Fibroblast of lung (primary cell): ENCODE measurements around the gene RXFP2. TPM values are rescaled to one million over a fixed set of nuclear protein-coding genes. Genes with fewer than 3 reads are reported as not detected.

ENCODE experiments used
- DNase-seq, 2 donors: peaks; one replicate each; pipeline versions ENCODE4 v3.0.0 to v3.0.0-alpha.2; 2010; ENCODE audit warnings: low read depth in 2 of 2
- H2AFZ ChIP-seq: 2 replicates; pipeline ENCODE4 v1.5.1; 2012; ENCODE audit warnings: low read length, control low read depth, inconsistent platforms
- H3K27ac ChIP-seq: 2 replicates; pipeline ENCODE4 v1.5.1; 2011; ENCODE audit warnings: low read length, control low read depth; ENCODE audit not compliant: insufficient read depth
- H3K27me3 ChIP-seq: 2 replicates; pipeline ENCODE4 v1.5.1; 2011; ENCODE audit warnings: mild to moderate bottlenecking, low read length; ENCODE audit not compliant: control insufficient read depth, insufficient read depth
- H3K36me3 ChIP-seq: 2 replicates; pipeline ENCODE4 v1.5.1; 2011; ENCODE audit warnings: low read length; ENCODE audit not compliant: control insufficient read depth, insufficient read depth
- H3K4me1 ChIP-seq: 2 replicates; pipeline ENCODE4 v1.5.1; 2011; ENCODE audit warnings: low read length; ENCODE audit not compliant: control insufficient read depth, insufficient read depth; ENCODE audit errors: extremely low read depth
- H3K4me2 ChIP-seq: 2 replicates; pipeline ENCODE4 v1.5.1; 2011; ENCODE audit warnings: low read length, control low read depth; ENCODE audit not compliant: insufficient read depth; ENCODE audit errors: extremely low read depth
- H3K4me3 ChIP-seq, 4 experiments: fragments of 200-600 bp in 1 of 4; sonication (generic) in 1 of 4; replicated peaks in 1 of 4; 2 replicates each; pipeline ENCODE4 v1.5.1; 2011 to 2016; ENCODE audit warnings: low read length in 4 of 4, low read depth in 3 of 4, mild to moderate bottlenecking in 3 of 4, control low read depth in 2 of 4, inconsistent platforms in 1 of 4, mixed read lengths in 1 of 4; ENCODE audit not compliant: insufficient read depth in 1 of 4; ENCODE audit errors: control extremely low read depth in 1 of 4
- H3K79me2 ChIP-seq: 2 replicates; pipeline ENCODE4 v1.5.1; 2012; ENCODE audit warnings: mild to moderate bottlenecking, low read length, inconsistent platforms; ENCODE audit not compliant: control insufficient read depth, insufficient read depth
- H3K9ac ChIP-seq: 2 replicates; pipeline ENCODE4 v1.5.1; 2011; ENCODE audit warnings: mild to moderate bottlenecking, low read length, control low read depth; ENCODE audit not compliant: insufficient read depth
- H3K9me3 ChIP-seq: 2 replicates; pipeline ENCODE4 v1.5.1; 2012; ENCODE audit warnings: low read depth, low read length; ENCODE audit not compliant: control insufficient read depth, insufficient read depth
- H4K20me1 ChIP-seq: 2 replicates; pipeline ENCODE4 v1.5.1; 2011; ENCODE audit warnings: low read length; ENCODE audit not compliant: control insufficient read depth, insufficient read depth; ENCODE audit errors: extremely low read depth
- CTCF ChIP-seq, 2 donors: IDR thresholded peaks in 1 of 2; conservative IDR thresholded peaks in 1 of 2; 1 replicate in 1 of 2; 2 replicates in 1 of 2; pipeline ENCODE4 v1.5.1; 2011 to 2012; ENCODE audit warnings: low read length in 2 of 2, control low read depth in 1 of 2, inconsistent platforms in 1 of 2, low read depth in 1 of 2, mild to moderate bottlenecking in 1 of 2
- EZH2 ChIP-seq: IDR thresholded peaks from 2 replicates; pipeline ENCODE4 v1.5.1; 2012; ENCODE audit warnings: low read length, control low read depth, mild to moderate bottlenecking; ENCODE audit errors: missing control alignments
- polyA minus RNA-seq: library from RNA; depleted of rRNA, polyadenylated mRNA; stranded (reverse); fragments of >200 nt; gene quantifications from 2 replicates; pipeline ENCODE4 v1.2.3, GENCODE V29; 2011; ENCODE audit warnings: low replicate concordance
- polyA plus RNA-seq, 2 donors: library from polyadenylated mRNA; depleted of rRNA in 1 of 2; stranded (reverse) in 1 of 2; unstranded in 1 of 2; fragments of >200 nt; gene quantifications; 2 replicates each; pipeline ENCODE4 v1.2.1, GENCODE V29; 2011 to 2012; ENCODE audit warnings: missing spikeins in 1 of 2
- total RNA-seq: library from RNA; depleted of rRNA; stranded (reverse); fragments of >200 nt; gene quantifications from 2 replicates; pipeline ENCODE4 v1.2.1, GENCODE V29; 2014

RXFP2 gene, protein sequence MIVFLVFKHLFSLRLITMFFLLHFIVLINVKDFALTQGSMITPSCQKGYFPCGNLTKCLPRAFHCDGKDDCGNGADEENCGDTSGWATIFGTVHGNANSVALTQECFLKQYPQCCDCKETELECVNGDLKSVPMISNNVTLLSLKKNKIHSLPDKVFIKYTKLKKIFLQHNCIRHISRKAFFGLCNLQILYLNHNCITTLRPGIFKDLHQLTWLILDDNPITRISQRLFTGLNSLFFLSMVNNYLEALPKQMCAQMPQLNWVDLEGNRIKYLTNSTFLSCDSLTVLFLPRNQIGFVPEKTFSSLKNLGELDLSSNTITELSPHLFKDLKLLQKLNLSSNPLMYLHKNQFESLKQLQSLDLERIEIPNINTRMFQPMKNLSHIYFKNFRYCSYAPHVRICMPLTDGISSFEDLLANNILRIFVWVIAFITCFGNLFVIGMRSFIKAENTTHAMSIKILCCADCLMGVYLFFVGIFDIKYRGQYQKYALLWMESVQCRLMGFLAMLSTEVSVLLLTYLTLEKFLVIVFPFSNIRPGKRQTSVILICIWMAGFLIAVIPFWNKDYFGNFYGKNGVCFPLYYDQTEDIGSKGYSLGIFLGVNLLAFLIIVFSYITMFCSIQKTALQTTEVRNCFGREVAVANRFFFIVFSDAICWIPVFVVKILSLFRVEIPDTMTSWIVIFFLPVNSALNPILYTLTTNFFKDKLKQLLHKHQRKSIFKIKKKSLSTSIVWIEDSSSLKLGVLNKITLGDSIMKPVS
- total RNA-seq (not detected in 2 replicates), polyA plus RNA-seq (not detected in 2 replicates), polyA minus RNA-seq (not detected in 2 replicates)
- not detected in 2 replicates for polyA plus RNA-seq (2012)

- no peak within 1 kb of the TSS for H3K4me3 ChIP-seq
- no peaks in the 10 kb centered on the region for H3K36me3 ChIP-seq
- no peak within 1 kb of the TSS for H3K9ac ChIP-seq
Measured at GRCh38 chr13:31739226-31739625, at the start of gene RXFP2. RXFP2 (plus strand) TSS chr13:31739526; CDS start chr13:31739613, 87 bp downstream.

DNA sequence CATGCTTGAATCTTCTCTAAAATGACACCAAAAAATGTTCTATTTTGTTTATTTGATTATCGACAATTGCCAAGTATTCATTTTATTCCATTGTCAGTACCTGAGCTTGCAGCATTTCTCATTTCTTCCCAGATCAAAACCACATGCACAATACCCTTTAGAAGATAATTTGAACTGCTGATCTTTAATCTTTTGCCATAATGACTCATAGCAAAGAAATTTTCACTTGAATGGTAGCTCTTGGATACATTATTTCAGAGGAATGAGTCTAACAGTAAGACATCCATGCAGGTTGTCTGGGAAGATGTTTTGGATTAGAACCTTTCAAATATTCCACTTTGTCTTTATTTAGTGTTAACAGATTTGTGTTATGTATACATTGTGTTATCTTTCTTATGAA lies 42.0 kb upstream of the RXFP2 start:
- Histone ChIP-seq H3K79me2 (no peaks in the 10 kb centered on the region), H3K27me3 (peaks cover 5% of the 10 kb centered on the region), H4K20me1 (no peaks in the 10 kb centered on the region), H3K4me2 (no peak overlapping the region), H3K36me3 (no peaks in the 10 kb centered on the region), H3K4me1 (no peaks in the 10 kb centered on the region), H3K9ac (no peak overlapping the region), H3K27ac (no peak overlapping the region), H3K4me3 (no peak overlapping the region), H3K9me3 (no peaks in the 10 kb centered on the region), H2AFZ (no peak overlapping the region)
- DNase-seq = peak in 1 of 2 donors; percentile 38
- TF ChIP-seq CTCF (conservative IDR thresholded peaks at IDR 0.05 in 1 of 2, IDR thresholded peaks at IDR 0.05 in 1 of 2; ENCODE audit: low read depth in 1 of 2, low read length in 2 of 2) (no peak), EZH2 (no peak)

More at GRCh38 chr13:31739226-31739625, at the start of gene RXFP2:
- no peaks in the 10 kb centered on the region for H3K9me3 ChIP-seq
- DNase-seq = no peak
- no peaks in the 10 kb centered on the region for H4K20me1 ChIP-seq
- TF ChIP-seq EZH2 = no peak
- TF ChIP-seq CTCF (conservative IDR thresholded peaks at IDR 0.05 in 1 of 2, IDR thresholded peaks at IDR 0.05 in 1 of 2; ENCODE audit: low read depth in 1 of 2, low read length in 2 of 2) = no peak
- H2AFZ ChIP-seq = no peak within 1 kb of the TSS
- no peak within 1 kb of the TSS for H3K27ac ChIP-seq
- no peaks in the 10 kb centered on the region for H3K27me3 ChIP-seq
- H3K4me1 ChIP-seq = no peaks in the 10 kb centered on the region
- no peak within 1 kb of the TSS for H3K4me2 ChIP-seq
- H3K79me2 ChIP-seq = no peaks in the 10 kb centered on the region

DNA sequence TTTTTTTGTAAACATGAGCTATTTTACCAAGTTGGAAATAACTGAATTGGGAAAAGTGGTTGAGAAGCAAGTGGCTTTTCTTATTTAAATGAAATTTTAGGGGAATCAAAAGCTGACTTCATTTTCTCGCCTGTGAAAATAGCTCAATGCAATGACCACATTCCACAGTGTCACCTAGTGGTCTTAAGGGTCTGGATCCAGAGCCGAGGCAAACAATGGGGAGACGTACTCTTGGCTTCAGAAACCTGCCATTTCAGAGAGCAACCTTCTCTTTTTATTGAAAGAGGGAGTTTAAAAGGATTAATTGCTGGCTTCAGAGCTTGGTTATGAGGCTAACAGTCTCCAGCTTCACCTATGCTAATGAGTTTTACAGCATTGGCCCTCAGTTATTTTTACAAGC lies 39.7 kb upstream of the RXFP2 start:
- DNase-seq = no peak
- Histone ChIP-seq H3K79me2 (no peaks in the 10 kb centered on the region), H3K27me3 (peaks cover 5% of the 10 kb centered on the region), H4K20me1 (no peaks in the 10 kb centered on the region), H3K4me2 (no peak overlapping the region), H3K9ac (no peak overlapping the region), H3K27ac (no peak overlapping the region), H3K9me3 (no peaks in the 10 kb centered on the region), H3K4me1 (no peaks in the 10 kb centered on the region), H2AFZ (no peak overlapping the region), H3K4me3 (no peak overlapping the region), H3K36me3 (no peaks in the 10 kb centered on the region)
- TF ChIP-seq CTCF (conservative IDR thresholded peaks at IDR 0.05 in 1 of 2, IDR thresholded peaks at IDR 0.05 in 1 of 2; ENCODE audit: low read depth in 1 of 2, low read length in 2 of 2) (no peak), EZH2 (no peak)
